Measurements from ENCODE around the gene CDKN2A. TPM values are rescaled to one million over a fixed set of nuclear protein-coding genes. Genes with fewer than 3 reads are reported as not detected.

The CDKN2A gene
- total and polyA plus RNA-seq, 8 donors = 0.30 to 1.6 (median 0.75) TPM; not detected in 4

DNA sequence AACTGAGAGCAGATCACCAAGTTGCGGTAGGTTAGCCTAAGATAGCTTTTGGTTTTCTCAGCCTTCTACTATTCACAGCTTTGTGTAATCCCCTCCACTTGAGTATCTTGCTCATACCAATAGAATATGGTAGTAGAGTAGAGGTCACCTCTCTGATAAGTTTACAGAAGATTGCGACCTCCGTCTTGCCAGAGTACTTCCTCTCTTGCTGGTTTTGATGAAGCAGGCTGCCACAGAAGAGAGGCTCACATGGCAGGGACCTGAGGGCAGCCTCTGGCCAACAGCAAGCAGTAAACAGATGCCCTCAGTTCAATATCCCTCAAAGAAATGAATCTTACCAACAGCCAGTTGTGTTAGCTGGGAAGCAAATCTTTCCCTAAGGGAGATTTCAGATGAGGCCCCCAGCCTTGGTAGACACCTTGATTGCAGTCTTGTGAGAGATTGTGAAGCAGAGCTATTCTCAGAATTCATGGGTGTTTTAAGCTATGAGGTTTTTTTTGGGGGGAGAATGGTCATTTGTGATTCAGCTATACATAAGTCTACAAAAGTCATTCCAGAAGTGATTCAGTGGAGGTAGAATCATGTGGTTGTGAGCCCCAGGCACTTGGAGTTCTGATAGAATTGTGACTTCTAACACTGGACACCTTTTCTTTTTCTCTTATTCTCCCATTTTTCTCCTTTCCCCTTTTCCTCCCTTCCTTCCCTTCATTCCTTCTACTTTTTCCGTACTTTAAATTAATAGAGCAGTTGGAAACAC lies 37.6 kb upstream of the CDKN2A start:
- intact Hi-C loops (cut with DNase I) = no loop called here

GRCh38 chr9:22030101-22030598 lies 36.0 kb upstream of the CDKN2A start:
- Histone ChIP-seq H3K9me3 (no peaks in the 10 kb centered on the region), H3K36me3 (no peaks in the 10 kb centered on the region), H3K4me3 (no peak overlapping the region), H3K27me3 (no peaks in the 10 kb centered on the region), H3K27ac (peak overlapping the region; percentile 10 to 53), H3K4me1 (peaks cover 2 to 22% of the 10 kb centered on the region in 2 donors)
- ATAC-seq (peak; percentile 81), DNase-seq (no peak)
- intact Hi-C loops (cut with DNase I) = no loop called here
- TF ChIP-seq CTCF (IDR thresholded peaks at IDR 0.05) = no peak

More for the DNA sequence above, 37.6 kb upstream of the CDKN2A start:
- H3K4me1 ChIP-seq = peaks cover 2 to 23% of the 10 kb centered on the region in 2 donors
- H3K27me3 ChIP-seq = no peaks in the 10 kb centered on the region
- H3K4me3 ChIP-seq = no peak overlapping the region
- ATAC-seq (no peak), DNase-seq (no peak)
- H3K36me3 ChIP-seq = no peaks in the 10 kb centered on the region
- no peak overlapping the region for H3K27ac ChIP-seq
- H3K9me3 ChIP-seq = no peaks in the 10 kb centered on the region
- no peak for TF ChIP-seq CTCF (IDR thresholded peaks at IDR 0.05)

- Histone ChIP-seq H3K4me3 (no peak overlapping the region), H3K9me3 (no peaks in the 10 kb centered on the region), H3K36me3 (no peaks in the 10 kb centered on the region), H3K27ac (no peak overlapping the region), H3K4me1 (peaks cover 2 to 22% of the 10 kb centered on the region in 2 donors), H3K27me3 (no peaks in the 10 kb centered on the region)
- TF ChIP-seq CTCF (IDR thresholded peaks at IDR 0.05) = no peak
- DNase-seq (no peak), ATAC-seq (no peak)
- intact Hi-C loops (cut with DNase I) = no loop called here
Observed at GRCh38 chr9:22029231-22029630, 35.0 kb upstream of the CDKN2A start.

DNA sequence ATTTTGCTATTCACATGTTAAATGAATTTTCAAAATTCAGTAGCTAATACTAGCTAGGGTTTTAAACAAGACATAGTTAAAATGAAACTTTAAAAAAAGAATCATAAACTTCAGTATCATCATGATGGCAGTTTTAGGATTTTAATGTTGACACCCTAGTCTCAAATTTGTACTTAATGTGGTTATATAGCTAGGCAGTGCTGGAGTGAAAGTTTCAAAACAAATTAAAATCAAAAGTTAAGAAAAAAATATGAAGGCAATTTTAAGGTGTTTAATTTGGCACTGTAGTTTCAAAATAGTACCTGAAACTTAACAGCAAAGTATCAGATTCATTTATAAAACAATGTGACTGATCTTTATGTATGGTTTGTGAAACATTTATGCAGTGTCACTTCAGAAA lies 34.2 kb upstream of the CDKN2A start:
- H3K4me1 ChIP-seq = peaks cover 2 to 22% of the 10 kb centered on the region in 2 donors
- DNase-seq = no peak
- no peak for ATAC-seq
- H3K27ac ChIP-seq = no peak overlapping the region
- H3K27me3 ChIP-seq = no peaks in the 10 kb centered on the region
- H3K36me3 ChIP-seq = no peaks in the 10 kb centered on the region
- H3K9me3 ChIP-seq = no peaks in the 10 kb centered on the region
- intact Hi-C loops (cut with DNase I) = no loop called here
- no peak overlapping the region for H3K4me3 ChIP-seq
- TF ChIP-seq CTCF (IDR thresholded peaks at IDR 0.05) = no peak

- no peak for DNase-seq
- H3K4me3 ChIP-seq = no peak overlapping the region
Observed at GRCh38 chr9:22026696-22027095, 32.5 kb upstream of the CDKN2A start.

More at GRCh38 chr9:22026696-22027095, 32.5 kb upstream of the CDKN2A start:
- Histone ChIP-seq H3K36me3 (no peaks in the 10 kb centered on the region), H3K27ac (no peak overlapping the region), H3K27me3 (no peaks in the 10 kb centered on the region), H3K4me1 (peaks cover 2 to 22% of the 10 kb centered on the region in 2 donors), H3K9me3 (no peaks in the 10 kb centered on the region)
- no peak for TF ChIP-seq CTCF (IDR thresholded peaks at IDR 0.05)
- no peak for ATAC-seq
- intact Hi-C loops (cut with DNase I) = no loop called here
